HepG2 (cell line): Measurements from ENCODE around the gene DCLRE1B. TPM values are rescaled to one million over a fixed set of nuclear protein-coding genes. Genes with fewer than 3 reads are reported as not detected.

ENCODE experiments used
- CEBPB ChIP-seq: IDR thresholded peaks from 2 replicates; pipeline ENCODE4 v1.6.1; 2011; ENCODE audit warnings: low read depth, low read length, improper control_type of control experiment, borderline replicate concordance
- CENPX ChIP-seq: sonication (generic); formaldehyde crosslinking; IDR thresholded peaks from 2 replicates; pipeline ENCODE4 v1.9.0; 2021; ENCODE audit warnings: mild to moderate bottlenecking, missing genetic modification reagents, moderate library complexity
- FOSL1 ChIP-seq: sonication (generic); formaldehyde crosslinking; IDR thresholded peaks from 2 replicates; pipeline ENCODE4 v1.9.0; 2021; ENCODE audit warnings: missing genetic modification reagents, borderline replicate concordance
- HHEX ChIP-seq: IDR thresholded peaks from 2 replicates; pipeline ENCODE4 v1.6.1; 2016; ENCODE audit warnings: control low read depth
- HNF4G ChIP-seq, 2 experiments: sonication (generic) in 1 of 2; formaldehyde crosslinking in 1 of 2; IDR thresholded peaks; 2 replicates each; pipeline versions ENCODE4 v1.4.0 to v1.6.1; 2011 to 2020; ENCODE audit warnings: borderline replicate concordance in 2 of 2, low read depth in 2 of 2, mild to moderate bottlenecking in 2 of 2, low read length in 1 of 2, missing genetic modification reagents in 1 of 2, moderate library complexity in 1 of 2
- HNRNPK ChIP-seq: fragments of 200-400 bp; formaldehyde crosslinking; IDR thresholded peaks from 2 replicates; pipeline ENCODE4 v1.6.1; 2018; ENCODE audit warnings: low read length, low read depth, moderate library complexity, mild to moderate bottlenecking; ENCODE audit not compliant: poor library complexity, severe bottlenecking
- HOXD1 ChIP-seq: sonication (generic); formaldehyde crosslinking; IDR thresholded peaks from 2 replicates; pipeline ENCODE4 v1.5.0; 2020; ENCODE audit warnings: missing genetic modification reagents
- KLF13 ChIP-seq: sonication (generic); formaldehyde crosslinking; IDR thresholded peaks from 2 replicates; pipeline ENCODE4 v1.4.0; 2020; ENCODE audit warnings: mild to moderate bottlenecking, missing genetic modification reagents
- NFYC ChIP-seq: IDR thresholded peaks from 2 replicates; pipeline ENCODE4 v1.6.1; 2016; ENCODE audit warnings: missing genetic modification reagents, missing compliant biosample characterization
- SIN3A ChIP-seq: IDR thresholded peaks from 2 replicates; pipeline ENCODE4 v1.6.1; 2011; ENCODE audit warnings: low read depth, mild to moderate bottlenecking, control low read depth, low read length, borderline replicate concordance
- ZBTB3 ChIP-seq: sonication (generic); formaldehyde crosslinking; IDR thresholded peaks from 2 replicates; pipeline ENCODE4 v1.4.0; 2020; ENCODE audit warnings: low read depth, mild to moderate bottlenecking, moderate library complexity, missing genetic modification reagents, borderline replicate concordance
- ZFP36 ChIP-seq: fragments of 150-350 bp; IDR thresholded peaks from 2 replicates; pipeline ENCODE4 v1.6.1; 2018; ENCODE audit warnings: borderline replicate concordance, low read length, low read depth; ENCODE audit not compliant: partially characterized antibody
- ZNF224 ChIP-seq: sonication (generic); formaldehyde crosslinking; IDR thresholded peaks from 2 replicates; pipeline ENCODE4 v1.5.0; 2020; ENCODE audit warnings: mild to moderate bottlenecking, missing genetic modification reagents
- ZNF546 ChIP-seq: sonication (generic); formaldehyde crosslinking; conservative IDR thresholded peaks from 2 replicates; pipeline ENCODE4 v1.8.1; 2023; ENCODE audit warnings: mild to moderate bottlenecking, missing genetic modification reagents
- ZNF607 ChIP-seq: sonication (generic); formaldehyde crosslinking; IDR thresholded peaks from 2 replicates; pipeline ENCODE4 v1.5.1; 2020; ENCODE audit warnings: missing genetic modification reagents, mild to moderate bottlenecking, borderline replicate concordance
- polyA plus RNA-seq, 8 experiments: library from polyadenylated mRNA; depleted of rRNA in 3 of 8; stranded (reverse) in 7 of 8; unstranded in 1 of 8; fragments of >200 nt; fragmentation: Illumina TruSeq in 4 of 8; extraction: Trizol in 4 of 8; gene quantifications; 2 replicates each; pipeline versions ENCODE4 v1.2.1 to v1.2.3, GENCODE V29; 2011 to 2016; ENCODE audit warnings: low read depth in 4 of 8, missing spikeins in 1 of 8, mixed read lengths in 1 of 8; ENCODE audit not compliant: insufficient read depth in 1 of 8
- total RNA-seq, 5 experiments: library from RNA; depleted of rRNA; stranded (reverse); fragments of >200 nt; fragmentation: Illumina TruSeq; extraction: Trizol; gene quantifications; 2 replicates each; pipeline ENCODE4 v1.2.3, GENCODE V29; 2016; ENCODE audit warnings: low read depth in 1 of 5
- TF ChIP-seq, protein P1 (sequence below): sonication (generic); formaldehyde crosslinking; IDR thresholded peaks from 2 replicates; pipeline ENCODE4 v1.8.0; 2022; ENCODE audit warnings: mild to moderate bottlenecking, missing genetic modification reagents, moderate library complexity
- TF ChIP-seq, protein P2 (sequence below), 2 experiments: IDR thresholded peaks; 2 replicates each; pipeline ENCODE4 v1.6.1; 2011 to 2012; ENCODE audit warnings: low read length in 2 of 2, borderline replicate concordance in 1 of 2, low read depth in 1 of 2, mild to moderate bottlenecking in 1 of 2, moderate library complexity in 1 of 2
- TF ChIP-seq, protein P3 (sequence below): sonication (generic); formaldehyde crosslinking; IDR thresholded peaks from 2 replicates; pipeline ENCODE4 v1.4.0; 2020; ENCODE audit warnings: missing genetic modification reagents
- TF ChIP-seq, protein P4 (sequence below): sonication (generic); formaldehyde crosslinking; IDR thresholded peaks from 2 replicates; pipeline ENCODE4 v1.4.0; 2020; ENCODE audit warnings: missing genetic modification reagents, mild to moderate bottlenecking, borderline replicate concordance

DCLRE1B gene
- total and polyA plus RNA-seq, 2 of the 13 experiments (the other 11 are each of a cell fraction or from before 2014, with no cell fraction given) = 2.7 to 8.0 TPM

DNA sequence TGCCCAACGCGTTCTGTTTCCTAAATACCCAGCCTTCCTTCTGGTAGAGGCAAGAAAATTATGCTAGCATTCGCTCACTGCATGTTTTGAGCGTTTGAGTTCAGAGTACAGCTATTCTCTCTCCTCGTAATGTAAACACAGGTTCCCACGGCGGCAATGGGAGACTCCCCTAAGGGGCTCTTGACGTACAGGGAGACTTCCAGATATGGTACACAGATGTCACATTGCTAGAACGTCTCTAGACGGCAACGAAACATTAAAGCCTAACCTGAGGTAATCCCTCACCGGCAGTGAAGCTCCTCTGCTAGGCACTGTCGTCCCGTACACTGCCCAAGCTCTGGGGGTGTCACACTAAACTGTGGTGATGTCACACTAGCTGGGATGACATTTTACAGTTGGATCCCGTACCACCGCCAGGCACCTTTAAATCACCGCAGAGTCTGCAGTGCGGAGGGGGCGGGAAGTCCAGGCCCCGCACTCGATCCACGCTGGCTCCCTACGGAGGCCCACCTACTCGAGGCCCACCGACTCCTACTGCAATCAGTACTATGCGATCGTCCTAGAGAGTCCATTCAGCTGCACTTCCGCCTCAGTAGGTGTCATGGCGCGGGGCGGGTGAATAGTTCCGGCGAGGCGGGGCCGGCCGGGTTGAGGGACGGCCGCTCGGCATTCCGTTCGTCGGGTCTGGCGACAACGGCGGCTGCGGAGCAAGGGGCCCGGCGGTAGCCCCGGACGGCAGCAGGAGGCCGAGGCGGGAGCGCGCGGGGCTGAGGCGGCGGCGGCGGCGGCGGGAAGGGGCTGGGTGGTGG lies 24.0 kb downstream of the DCLRE1B start, which contains the start of gene HIPK1 (continued):
- TF ChIP-seq CENPX (CRISPR knock-in tag) = no peak
- TF ChIP-seq, protein P1, sequence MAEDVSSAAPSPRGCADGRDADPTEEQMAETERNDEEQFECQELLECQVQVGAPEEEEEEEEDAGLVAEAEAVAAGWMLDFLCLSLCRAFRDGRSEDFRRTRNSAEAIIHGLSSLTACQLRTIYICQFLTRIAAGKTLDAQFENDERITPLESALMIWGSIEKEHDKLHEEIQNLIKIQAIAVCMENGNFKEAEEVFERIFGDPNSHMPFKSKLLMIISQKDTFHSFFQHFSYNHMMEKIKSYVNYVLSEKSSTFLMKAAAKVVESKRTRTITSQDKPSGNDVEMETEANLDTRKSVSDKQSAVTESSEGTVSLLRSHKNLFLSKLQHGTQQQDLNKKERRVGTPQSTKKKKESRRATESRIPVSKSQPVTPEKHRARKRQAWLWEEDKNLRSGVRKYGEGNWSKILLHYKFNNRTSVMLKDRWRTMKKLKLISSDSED = no peak
- TF ChIP-seq ZNF224 (CRISPR knock-in tag) = peak; percentile 79; the same call in 1 of the 2 replicates
- TF ChIP-seq, protein P2, sequence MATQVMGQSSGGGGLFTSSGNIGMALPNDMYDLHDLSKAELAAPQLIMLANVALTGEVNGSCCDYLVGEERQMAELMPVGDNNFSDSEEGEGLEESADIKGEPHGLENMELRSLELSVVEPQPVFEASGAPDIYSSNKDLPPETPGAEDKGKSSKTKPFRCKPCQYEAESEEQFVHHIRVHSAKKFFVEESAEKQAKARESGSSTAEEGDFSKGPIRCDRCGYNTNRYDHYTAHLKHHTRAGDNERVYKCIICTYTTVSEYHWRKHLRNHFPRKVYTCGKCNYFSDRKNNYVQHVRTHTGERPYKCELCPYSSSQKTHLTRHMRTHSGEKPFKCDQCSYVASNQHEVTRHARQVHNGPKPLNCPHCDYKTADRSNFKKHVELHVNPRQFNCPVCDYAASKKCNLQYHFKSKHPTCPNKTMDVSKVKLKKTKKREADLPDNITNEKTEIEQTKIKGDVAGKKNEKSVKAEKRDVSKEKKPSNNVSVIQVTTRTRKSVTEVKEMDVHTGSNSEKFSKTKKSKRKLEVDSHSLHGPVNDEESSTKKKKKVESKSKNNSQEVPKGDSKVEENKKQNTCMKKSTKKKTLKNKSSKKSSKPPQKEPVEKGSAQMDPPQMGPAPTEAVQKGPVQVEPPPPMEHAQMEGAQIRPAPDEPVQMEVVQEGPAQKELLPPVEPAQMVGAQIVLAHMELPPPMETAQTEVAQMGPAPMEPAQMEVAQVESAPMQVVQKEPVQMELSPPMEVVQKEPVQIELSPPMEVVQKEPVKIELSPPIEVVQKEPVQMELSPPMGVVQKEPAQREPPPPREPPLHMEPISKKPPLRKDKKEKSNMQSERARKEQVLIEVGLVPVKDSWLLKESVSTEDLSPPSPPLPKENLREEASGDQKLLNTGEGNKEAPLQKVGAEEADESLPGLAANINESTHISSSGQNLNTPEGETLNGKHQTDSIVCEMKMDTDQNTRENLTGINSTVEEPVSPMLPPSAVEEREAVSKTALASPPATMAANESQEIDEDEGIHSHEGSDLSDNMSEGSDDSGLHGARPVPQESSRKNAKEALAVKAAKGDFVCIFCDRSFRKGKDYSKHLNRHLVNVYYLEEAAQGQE (IDR thresholded peaks at IDR 0.05; ENCODE audit: borderline replicate concordance in 1 of 2, low read depth in 1 of 2, low read length in 2 of 2) = peak in 1 of 2 experiments; percentile 10; a peak in 1 of 4 replicates
- peak; percentile 49; the same call in 1 of the 2 replicates for TF ChIP-seq ZBTB3 (CRISPR knock-in tag)
- TF ChIP-seq ZNF607 (CRISPR knock-in tag) = peak; percentile 85
- TF ChIP-seq ZNF546 = 0 out of 2 replicates have a peak, but pooled peaks have one; percentile 22
- TF ChIP-seq CEBPB = no peak
- peak; percentile 8; the same call in 1 of the 2 replicates for TF ChIP-seq HHEX (CRISPR knock-in tag)
- TF ChIP-seq HOXD1 (CRISPR knock-in tag) = 0 out of 2 replicates have a peak, but pooled peaks have one; percentile 78
- TF ChIP-seq SIN3A = peak; percentile 95
- TF ChIP-seq FOSL1 = no peak
- peak; percentile 24 for TF ChIP-seq HNRNPK
- peak; percentile 58; the same call in 1 of the 2 replicates for TF ChIP-seq HNF4G (IDR thresholded peaks at IDR 0.05; ENCODE audit: borderline replicate concordance, low read depth, low read length)
- no peak; the same call in 1 of the 2 replicates for TF ChIP-seq HNF4G (CRISPR knock-in tag; IDR thresholded peaks at IDR 0.05; ENCODE audit: borderline replicate concordance, low read depth)
- TF ChIP-seq ZFP36 = no peak
- TF ChIP-seq KLF13 (CRISPR knock-in tag) = 0 out of 2 replicates have a peak, but pooled peaks have one; percentile 52
- TF ChIP-seq, protein P3, sequence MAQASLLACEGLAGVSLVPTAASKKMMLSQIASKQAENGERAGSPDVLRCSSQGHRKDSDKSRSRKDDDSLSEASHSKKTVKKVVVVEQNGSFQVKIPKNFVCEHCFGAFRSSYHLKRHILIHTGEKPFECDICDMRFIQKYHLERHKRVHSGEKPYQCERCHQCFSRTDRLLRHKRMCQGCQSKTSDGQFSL (CRISPR knock-in tag) = no peak; the same call in 1 of the 2 replicates
- TF ChIP-seq, protein P4, sequence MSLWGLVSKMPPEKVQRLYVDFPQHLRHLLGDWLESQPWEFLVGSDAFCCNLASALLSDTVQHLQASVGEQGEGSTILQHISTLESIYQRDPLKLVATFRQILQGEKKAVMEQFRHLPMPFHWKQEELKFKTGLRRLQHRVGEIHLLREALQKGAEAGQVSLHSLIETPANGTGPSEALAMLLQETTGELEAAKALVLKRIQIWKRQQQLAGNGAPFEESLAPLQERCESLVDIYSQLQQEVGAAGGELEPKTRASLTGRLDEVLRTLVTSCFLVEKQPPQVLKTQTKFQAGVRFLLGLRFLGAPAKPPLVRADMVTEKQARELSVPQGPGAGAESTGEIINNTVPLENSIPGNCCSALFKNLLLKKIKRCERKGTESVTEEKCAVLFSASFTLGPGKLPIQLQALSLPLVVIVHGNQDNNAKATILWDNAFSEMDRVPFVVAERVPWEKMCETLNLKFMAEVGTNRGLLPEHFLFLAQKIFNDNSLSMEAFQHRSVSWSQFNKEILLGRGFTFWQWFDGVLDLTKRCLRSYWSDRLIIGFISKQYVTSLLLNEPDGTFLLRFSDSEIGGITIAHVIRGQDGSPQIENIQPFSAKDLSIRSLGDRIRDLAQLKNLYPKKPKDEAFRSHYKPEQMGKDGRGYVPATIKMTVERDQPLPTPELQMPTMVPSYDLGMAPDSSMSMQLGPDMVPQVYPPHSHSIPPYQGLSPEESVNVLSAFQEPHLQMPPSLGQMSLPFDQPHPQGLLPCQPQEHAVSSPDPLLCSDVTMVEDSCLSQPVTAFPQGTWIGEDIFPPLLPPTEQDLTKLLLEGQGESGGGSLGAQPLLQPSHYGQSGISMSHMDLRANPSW = peak; percentile 10; the same call in 1 of the 2 replicates
- TF ChIP-seq NFYC (CRISPR knock-in tag) = peak; percentile 51
